ENCODE data around the gene ATF6B. TPM values are rescaled to one million over a fixed set of nuclear protein-coding genes. Genes with fewer than 3 reads are reported as not detected.

The ATF6B gene
- total RNA-seq, 1 experiment from 2014 or later, result 45.3 TPM

DNA sequence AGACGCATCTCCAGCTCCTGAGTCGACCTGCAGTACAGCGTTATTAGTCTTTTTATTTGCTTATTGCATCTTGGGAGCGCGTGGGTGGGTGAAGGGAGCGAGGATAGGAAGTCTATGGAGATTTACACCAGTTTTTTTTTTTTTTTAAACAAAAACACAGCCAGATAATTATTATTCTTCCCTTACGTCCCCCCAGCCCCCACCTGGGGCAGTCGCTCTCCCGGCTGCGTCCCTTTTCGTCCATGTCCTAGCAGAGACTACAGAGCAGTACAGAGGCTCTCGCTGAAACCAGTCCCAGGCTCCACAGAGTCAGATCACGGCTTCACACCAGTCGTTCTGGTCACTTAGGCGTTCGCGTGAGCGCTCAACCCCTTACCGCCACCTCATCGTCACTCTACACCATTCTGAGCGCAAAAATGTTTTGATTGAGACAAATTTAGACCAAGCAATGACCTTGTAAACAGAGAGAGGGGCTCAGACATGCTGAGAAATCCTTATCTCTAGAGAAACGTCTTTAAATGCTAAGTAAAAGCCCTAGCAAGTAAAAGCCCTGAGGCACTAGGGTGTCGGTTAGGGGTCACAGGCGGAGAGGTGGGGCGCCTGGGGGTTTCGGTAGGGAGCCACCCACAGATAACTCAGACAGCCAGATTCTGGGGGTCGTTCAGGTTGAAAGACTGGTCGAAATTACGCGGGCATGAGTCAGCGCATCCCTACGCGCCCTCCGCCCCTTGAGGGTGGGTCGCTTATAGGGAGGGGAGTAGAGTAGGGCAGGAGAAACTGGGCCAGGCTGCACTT is 24.9 kb upstream of the ATF6B start:
- Histone ChIP-seq H3K23me2 (ENCODE audit: insufficient read length, low read depth, low read length, poor library complexity, severe bottlenecking) (peaks cover 41% of the 10 kb centered on the region), H3K27me3 (ENCODE audit: insufficient read depth, low read length) (no peaks in the 10 kb centered on the region; the same call in 1 of the 2 replicates), H4K91ac (ENCODE audit: insufficient read length, low read depth, low read length) (no peak overlapping the region), H4K5ac (ENCODE audit: insufficient read length, low read depth, low read length) (no peak overlapping the region), H3K4ac (ENCODE audit: low read depth, low read length) (no peak overlapping the region), H3K4me2 (ENCODE audit: insufficient read depth, insufficient read length, low read length) (peak overlapping the region; percentile 81), H2AFZ (ENCODE audit: low read length) (no peak overlapping the region), H3K27ac (ENCODE audit: insufficient read length, low read depth, low read length) (no peak overlapping the region), H2BK20ac (ENCODE audit: low read depth, low read length, poor library complexity, severe bottlenecking) (no peak overlapping the region), H2BK15ac (ENCODE audit: low read depth, low read length) (no peak overlapping the region), H2BK12ac (ENCODE audit: insufficient read length, low read depth, low read length) (no peak overlapping the region), H3K9me3 (ENCODE audit: control insufficient read depth, low read depth, low read length) (no peaks in the 10 kb centered on the region), H3K79me1 (ENCODE audit: insufficient read depth, low read depth, low read length, poor library complexity, severe bottlenecking) (no peaks in the 10 kb centered on the region), H3K18ac (ENCODE audit: insufficient read length, low read depth, low read length) (no peak overlapping the region), H3K4me1 (ENCODE audit: insufficient read depth, low read length) (peaks cover 2% of the 10 kb centered on the region; the same call in 1 of the 2 replicates), H2BK120ac (ENCODE audit: low read depth, low read length, poor library complexity, severe bottlenecking) (no peak overlapping the region), H3K14ac (ENCODE audit: insufficient read depth, low read length) (peak overlapping the region; percentile 2; the same call in 1 of the 2 replicates), H3K79me2 (ENCODE audit: insufficient read depth, low read length) (no peaks in the 10 kb centered on the region; the same call in 1 of the 2 replicates), H3K56ac (ENCODE audit: insufficient read length, low read depth, low read length) (no peak overlapping the region), H3T11ph (ENCODE audit: low read length) (no peak overlapping the region), H3K9ac (ENCODE audit: extremely low read depth, insufficient read length, low read length) (peak overlapping the region; percentile 60), H4K20me1 (ENCODE audit: control insufficient read depth, insufficient read depth, insufficient read length) (no peaks in the 10 kb centered on the region), H3K23ac (ENCODE audit: insufficient read length, low read depth, low read length) (no peak overlapping the region), H4K8ac (replicated peaks; ENCODE audit: insufficient read length, low read depth, low read length) (no peak overlapping the region), H2AK5ac (ENCODE audit: insufficient read length, low read length) (no peak overlapping the region), H2BK5ac (ENCODE audit: insufficient read length, low read length) (no peak overlapping the region)
- Mint-ChIP-seq H3K27ac (peak overlapping the region in 2 of 3 experiments; percentile 99; a peak in 6 of 7 replicates), H3K27me3 (ENCODE audit: low read depth) (peaks cover 4% of the 10 kb centered on the region), H3K4me3 (peak overlapping the region; percentile 97 to 98), H3K9me3 (no peaks in the 10 kb centered on the region), H3K4me1 (peaks cover 35 to 51% of the 10 kb centered on the region in 2 experiments), H3K36me3 (ENCODE audit: insufficient read depth in 1 of 3, low read depth in 3 of 3) (peaks cover 19 to 26% (median 23%) of the 10 kb centered on the region in 3 experiments)
- WGBS (ENCODE audit: extremely low coverage, insufficient read length, low lambda C conversion rate), result no CpG with 5 or more reads among the region's 35 CpGs
- TF ChIP-seq CTCF (conservative IDR thresholded peaks at IDR 0.05), result no peak
- DNase-seq, result peak; percentile 78

Measured in H9 (cell line).